ENCODE measurements around the gene CCDC179. TPM values are rescaled to one million over a fixed set of nuclear protein-coding genes. Genes with fewer than 3 reads are reported as not detected.

The CCDC179 gene
- not detected for total RNA-seq

DNA sequence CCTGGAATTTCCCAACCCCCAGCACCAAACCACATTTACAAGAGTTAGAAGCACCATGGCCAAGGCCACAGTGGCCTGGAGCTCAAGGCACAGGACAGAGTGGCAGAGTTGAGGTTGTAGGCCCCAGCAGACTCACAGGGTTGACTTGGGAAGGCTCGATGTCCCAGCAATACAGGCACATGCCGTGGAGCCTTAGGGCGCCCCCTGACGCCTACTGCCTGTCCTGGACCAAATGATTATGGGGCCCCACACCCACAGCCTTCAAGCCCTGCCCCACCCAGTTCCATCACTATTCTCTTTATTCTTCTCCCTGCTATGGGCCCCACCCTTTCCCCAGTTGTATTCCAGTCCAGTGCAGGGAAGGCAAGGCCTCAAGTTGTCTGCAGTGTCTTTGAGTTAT is at the start of gene CCDC179:
TSS of gene CCDC179 (minus strand) at position 234 of the 400 bp plus-strand sequence. CDS start at position 181, 53 bp downstream.
- Histone ChIP-seq H3K9me3 (no peaks in the 10 kb centered on the region), H3K4me3 (no peak within 1 kb of the TSS), H3K27me3 (no peaks in the 10 kb centered on the region), H3K4me1 (no peaks in the 10 kb centered on the region), H3K36me3 (no peaks in the 10 kb centered on the region), H3K27ac (replicated peaks in 1 of 4) (no peak within 1 kb of the TSS)
- 100% methylated on average over 4 of the region's 4 CpGs for WGBS
- DNase-seq (ENCODE audit: extremely low spot score): no peak
- intact Hi-C loops (cut with DNase I): no loop called here
- TF ChIP-seq POLR2AphosphoS5 (IDR thresholded peaks at IDR 0.05) (no peak), EP300 (IDR thresholded peaks at IDR 0.05) (no peak), CTCF (IDR thresholded peaks at IDR 0.05) (no peak), POLR2A (IDR thresholded peaks at IDR 0.05; ENCODE audit: low read depth) (no peak)

DNA sequence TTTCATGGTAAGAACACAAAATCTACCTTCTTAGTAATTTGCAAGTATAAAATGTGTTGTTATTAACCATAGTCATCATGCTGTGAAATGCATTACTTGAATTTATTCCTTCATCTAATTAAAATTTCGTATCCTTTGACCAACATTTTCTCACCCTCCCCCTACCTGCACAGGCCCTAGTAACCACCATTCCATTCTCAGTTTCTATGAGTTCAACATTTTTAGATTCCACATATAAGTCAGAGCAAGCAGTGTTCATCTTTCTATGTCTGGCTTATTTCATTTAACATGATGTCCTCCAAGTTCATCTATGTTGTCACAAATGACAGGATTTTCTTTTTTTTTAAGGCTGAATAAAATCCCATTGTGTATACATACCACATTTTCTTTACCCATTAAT is 43.5 kb upstream of the CCDC179 start:
- Histone ChIP-seq H3K27ac (replicated peaks in 1 of 4) (no peak overlapping the region), H3K27me3 (no peaks in the 10 kb centered on the region), H3K4me3 (no peak overlapping the region), H3K36me3 (no peaks in the 10 kb centered on the region), H3K4me1 (peaks cover 0 to 4% (median 0%) of the 10 kb centered on the region in 4 donors), H3K9me3 (no peaks in the 10 kb centered on the region)
- TF ChIP-seq CTCF (IDR thresholded peaks at IDR 0.05): no peak
- no peak for TF ChIP-seq POLR2AphosphoS5 (IDR thresholded peaks at IDR 0.05)
- no peak for TF ChIP-seq EP300 (IDR thresholded peaks at IDR 0.05)
- no peak for TF ChIP-seq POLR2A (IDR thresholded peaks at IDR 0.05; ENCODE audit: low read depth)
- intact Hi-C loops (cut with DNase I): no loop called here
- WGBS: 83% methylated on average over 1 of the region's 1 CpG
- no peak for DNase-seq (ENCODE audit: extremely low spot score)

DNA sequence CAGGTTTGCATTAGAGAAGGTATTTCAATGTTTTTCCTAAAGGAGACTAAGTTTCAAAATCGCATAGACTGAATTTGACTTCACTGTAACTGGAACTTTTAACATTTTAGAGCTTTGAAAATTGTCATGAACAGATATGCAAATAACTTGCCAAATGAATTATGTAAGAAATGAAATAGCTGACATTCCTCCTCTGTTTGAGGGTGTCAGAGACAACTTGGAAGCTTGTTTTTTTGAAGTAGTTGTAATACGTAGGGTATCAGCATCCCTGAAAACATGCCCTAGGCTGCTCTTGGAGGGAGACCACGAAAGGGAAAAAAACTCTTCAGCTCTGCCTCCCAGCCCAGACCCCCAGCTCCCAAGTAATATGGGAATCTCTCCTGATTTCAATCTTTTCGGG is 41.3 kb upstream of the CCDC179 start:
- no peaks in the 10 kb centered on the region for H3K9me3 ChIP-seq
- intact Hi-C loops (cut with DNase I): no loop called here
- H3K4me1 ChIP-seq: peaks cover 0 to 4% (median 0%) of the 10 kb centered on the region in 4 donors
- H3K36me3 ChIP-seq: no peaks in the 10 kb centered on the region
- TF ChIP-seq POLR2A (IDR thresholded peaks at IDR 0.05; ENCODE audit: low read depth) (no peak), EP300 (IDR thresholded peaks at IDR 0.05) (no peak), POLR2AphosphoS5 (IDR thresholded peaks at IDR 0.05) (no peak)
- no peak for DNase-seq (ENCODE audit: extremely low spot score)
- no peak overlapping the region for H3K27ac ChIP-seq (replicated peaks in 1 of 4)
- WGBS: 72% methylated on average over 4 of the region's 4 CpGs
- no peaks in the 10 kb centered on the region for H3K27me3 ChIP-seq
- H3K4me3 ChIP-seq: no peak overlapping the region

DNA sequence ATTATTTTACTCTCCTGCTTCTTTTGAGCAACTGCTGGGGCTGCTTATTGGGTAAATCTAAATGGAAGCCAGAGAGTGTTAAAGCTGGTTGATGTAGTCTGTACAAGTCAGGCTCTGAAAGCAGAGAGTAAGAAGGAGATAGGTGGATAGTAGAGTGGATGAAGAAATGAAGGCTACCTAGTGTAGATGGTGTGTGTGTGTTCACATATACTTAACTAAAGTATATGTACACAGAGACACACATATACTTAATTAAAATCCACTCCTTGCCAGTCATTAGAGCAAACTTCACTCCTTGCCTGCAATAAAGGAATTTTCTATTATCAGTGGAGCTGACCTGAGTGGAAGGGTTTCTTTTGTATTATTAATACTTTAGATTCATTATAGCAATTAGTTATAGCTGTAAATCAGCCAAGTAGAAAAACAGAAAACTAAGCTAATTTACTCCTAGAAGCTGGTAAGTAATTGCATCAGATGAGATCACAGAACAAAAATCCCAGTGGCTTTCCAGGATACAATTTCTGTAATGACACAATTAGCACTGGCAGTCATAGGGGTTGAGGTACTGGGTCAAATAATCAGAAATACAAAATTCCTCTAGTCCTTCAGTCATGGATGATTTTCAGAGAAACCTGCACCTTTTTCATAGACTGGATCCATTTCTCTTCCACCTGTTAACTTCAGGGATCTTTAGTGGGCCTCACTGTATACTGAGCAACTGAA is 40.7 kb upstream of the CCDC179 start:
- no peak overlapping the region for H3K4me3 ChIP-seq
- TF ChIP-seq POLR2A (IDR thresholded peaks at IDR 0.05; ENCODE audit: low read depth) (no peak), EP300 (IDR thresholded peaks at IDR 0.05) (no peak), CTCF (IDR thresholded peaks at IDR 0.05) (no peak), POLR2AphosphoS5 (IDR thresholded peaks at IDR 0.05) (no peak)
- H3K27ac ChIP-seq (replicated peaks in 1 of 4): no peak overlapping the region
- H3K4me1 ChIP-seq: peaks cover 0 to 4% (median 0%) of the 10 kb centered on the region in 4 donors
- H3K36me3 ChIP-seq: no peaks in the 10 kb centered on the region
- no peak for DNase-seq (ENCODE audit: extremely low spot score)
- H3K27me3 ChIP-seq: no peaks in the 10 kb centered on the region
- intact Hi-C loops (cut with DNase I): no loop called here
- no peaks in the 10 kb centered on the region for H3K9me3 ChIP-seq

GRCh38 chr11:22898036-22898435 is 37.8 kb upstream of the CCDC179 start:
- H3K27ac ChIP-seq (replicated peaks in 1 of 4): no peak overlapping the region
- WGBS: 84% methylated on average over 5 of the region's 5 CpGs
- H3K27me3 ChIP-seq: no peaks in the 10 kb centered on the region
- H3K4me3 ChIP-seq: no peak overlapping the region
- H3K4me1 ChIP-seq: peaks cover 0 to 4% (median 0%) of the 10 kb centered on the region in 4 donors
- H3K36me3 ChIP-seq: no peaks in the 10 kb centered on the region
- TF ChIP-seq POLR2AphosphoS5 (IDR thresholded peaks at IDR 0.05) (no peak), POLR2A (IDR thresholded peaks at IDR 0.05; ENCODE audit: low read depth) (no peak), CTCF (IDR thresholded peaks at IDR 0.05) (no peak), EP300 (IDR thresholded peaks at IDR 0.05) (no peak)
- DNase-seq (ENCODE audit: extremely low spot score): no peak
- no peaks in the 10 kb centered on the region for H3K9me3 ChIP-seq
- intact Hi-C loops (cut with DNase I): no loop called here

Data from esophagus muscularis mucosa (tissue), 4 donors.